Measurements from ENCODE around the gene LDB2. TPM values are rescaled to one million over a fixed set of nuclear protein-coding genes. Genes with fewer than 3 reads are reported as not detected.

LDB2 gene
- total RNA-seq, 1 donor from 2014 or later: 3.1 TPM

- H3K27ac Mint-ChIP-seq (ENCODE audit: unreplicated experiment): no peak overlapping the region
These were observed 86.4 kb downstream of the LDB2 start for GRCh38 chr4:16812041-16812440.

GRCh38 chr4:16809943-16810342, 88.5 kb downstream of the LDB2 start:
- H3K27ac Mint-ChIP-seq (ENCODE audit: unreplicated experiment): peak overlapping the region; percentile 19
- no peaks in the 10 kb centered on the region for H3K36me3 Mint-ChIP-seq (ENCODE audit: unreplicated experiment)
- H3K27me3 Mint-ChIP-seq (ENCODE audit: unreplicated experiment): peaks cover 3% of the 10 kb centered on the region
- H3K4me3 Mint-ChIP-seq (ENCODE audit: unreplicated experiment): no peak overlapping the region
- no peak for DNase-seq
- no peak for TF ChIP-seq CTCF (IDR thresholded peaks at IDR 0.05; ENCODE audit: partially characterized antibody, unreplicated experiment)
- H3K9me3 Mint-ChIP-seq (ENCODE audit: unreplicated experiment): peaks cover 3% of the 10 kb centered on the region
- peaks cover 15% of the 10 kb centered on the region for H3K4me1 Mint-ChIP-seq (ENCODE audit: low read depth, unreplicated experiment)

More at GRCh38 chr4:16812041-16812440, 86.4 kb downstream of the LDB2 start:
- no peak for TF ChIP-seq CTCF (IDR thresholded peaks at IDR 0.05; ENCODE audit: partially characterized antibody, unreplicated experiment)
- H3K27me3 Mint-ChIP-seq (ENCODE audit: unreplicated experiment): peaks cover 3% of the 10 kb centered on the region
- no peak for DNase-seq
- H3K4me3 Mint-ChIP-seq (ENCODE audit: unreplicated experiment): no peak overlapping the region
- no peaks in the 10 kb centered on the region for H3K36me3 Mint-ChIP-seq (ENCODE audit: unreplicated experiment)
- H3K4me1 Mint-ChIP-seq (ENCODE audit: low read depth, unreplicated experiment): peaks cover 15% of the 10 kb centered on the region
- peaks cover 3% of the 10 kb centered on the region for H3K9me3 Mint-ChIP-seq (ENCODE audit: unreplicated experiment)

- H3K4me3 Mint-ChIP-seq (ENCODE audit: unreplicated experiment): no peak overlapping the region
- H3K27me3 Mint-ChIP-seq (ENCODE audit: unreplicated experiment): peaks cover 3% of the 10 kb centered on the region
- DNase-seq: no peak
- no peak overlapping the region for H3K27ac Mint-ChIP-seq (ENCODE audit: unreplicated experiment)
- no peak for TF ChIP-seq CTCF (IDR thresholded peaks at IDR 0.05; ENCODE audit: partially characterized antibody, unreplicated experiment)
- peaks cover 3% of the 10 kb centered on the region for H3K9me3 Mint-ChIP-seq (ENCODE audit: unreplicated experiment)
- no peaks in the 10 kb centered on the region for H3K36me3 Mint-ChIP-seq (ENCODE audit: unreplicated experiment)
- H3K4me1 Mint-ChIP-seq (ENCODE audit: low read depth, unreplicated experiment): peaks cover 14% of the 10 kb centered on the region
These were observed 89.4 kb downstream of the LDB2 start for GRCh38 chr4:16809064-16809463.

- Mint-ChIP-seq H3K9me3 (ENCODE audit: unreplicated experiment) (peaks cover 3% of the 10 kb centered on the region), H3K4me1 (ENCODE audit: low read depth, unreplicated experiment) (peaks cover 14% of the 10 kb centered on the region), H3K4me3 (ENCODE audit: unreplicated experiment) (no peak overlapping the region), H3K36me3 (ENCODE audit: unreplicated experiment) (no peaks in the 10 kb centered on the region), H3K27me3 (ENCODE audit: unreplicated experiment) (peaks cover 3% of the 10 kb centered on the region), H3K27ac (ENCODE audit: unreplicated experiment) (peak overlapping the region; percentile 39)
- no peak for TF ChIP-seq CTCF (IDR thresholded peaks at IDR 0.05; ENCODE audit: partially characterized antibody, unreplicated experiment)
- no peak for DNase-seq
These were observed 91.1 kb downstream of the LDB2 start for GRCh38 chr4:16807355-16807754.

- H3K36me3 Mint-ChIP-seq (ENCODE audit: unreplicated experiment): peaks cover 4% of the 10 kb centered on the region
- peaks cover 8% of the 10 kb centered on the region for H3K4me1 Mint-ChIP-seq (ENCODE audit: low read depth, unreplicated experiment)
- TF ChIP-seq CTCF (IDR thresholded peaks at IDR 0.05; ENCODE audit: partially characterized antibody, unreplicated experiment): no peak
- H3K4me3 Mint-ChIP-seq (ENCODE audit: unreplicated experiment): no peak overlapping the region
- H3K27me3 Mint-ChIP-seq (ENCODE audit: unreplicated experiment): no peaks in the 10 kb centered on the region
- no peak overlapping the region for H3K27ac Mint-ChIP-seq (ENCODE audit: unreplicated experiment)
- no peaks in the 10 kb centered on the region for H3K9me3 Mint-ChIP-seq (ENCODE audit: unreplicated experiment)
- DNase-seq: no peak
These were observed 93.9 kb downstream of the LDB2 start for GRCh38 chr4:16804581-16804980.

Measured in glutamatergic neuron (in vitro differentiated cells).